CD4-positive, alpha-beta memory T cell (primary cell): ENCODE results near the gene MAP3K20. TPM values are rescaled to one million over a fixed set of nuclear protein-coding genes. Genes with fewer than 3 reads are reported as not detected.
"Not testable (repeated sequence)": the region's sequence is repeated elsewhere in the genome, so short reads cannot be mapped to it uniquely, and the experiment has no call there.

ENCODE experiments used
- CTCF ChIA-PET: fragments of 350-600 bp; sonication (Branson Sonifier 250); formaldehyde crosslinking; loops from one replicate; lab custom pipeline; 2021; ENCODE audit warnings: inconsistent platforms; ENCODE audit not compliant: partially characterized antibody; lab: Charles Lee
- POLR2A ChIA-PET: fragments of 350-600 bp; sonication (Branson Sonifier 250); formaldehyde crosslinking; loops from one replicate; lab custom pipeline; 2021; ENCODE audit not compliant: partially characterized antibody; lab: Charles Lee
- DNase-seq, 5 donors: peaks; one replicate each; pipeline versions ENCODE4 v3.0.0 to v3.0.0-alpha.2; 2020 to 2022; ENCODE audit warnings: mixed read lengths in 1 of 5
- H3K27ac ChIP-seq: one replicate; pipeline ENCODE4 v1.7.0; 2013; ENCODE audit warnings: low read depth, low read length
- H3K27me3 ChIP-seq: 2 replicates; pipeline ENCODE4 v1.7.0; 2013; ENCODE audit warnings: mild to moderate bottlenecking, low read length, moderate library complexity; ENCODE audit not compliant: insufficient read depth
- H3K36me3 ChIP-seq: 2 replicates; pipeline ENCODE4 v1.7.0; 2013; ENCODE audit warnings: mild to moderate bottlenecking, low read length, moderate library complexity; ENCODE audit not compliant: insufficient read depth
- H3K4me1 ChIP-seq: 2 replicates; pipeline ENCODE4 v1.7.0; 2013; ENCODE audit warnings: mild to moderate bottlenecking, low read length, moderate library complexity; ENCODE audit not compliant: insufficient read depth
- H3K4me3 ChIP-seq, 2 donors: one replicate each; pipeline ENCODE4 v1.7.0; 2013; ENCODE audit warnings: low read length in 2 of 2, mild to moderate bottlenecking in 1 of 2
- H3K9me3 ChIP-seq, 2 donors: one replicate each; pipeline ENCODE4 v1.7.0; 2013; ENCODE audit warnings: low read length in 2 of 2, control low read depth in 1 of 2; ENCODE audit not compliant: control insufficient read depth in 1 of 2
- H3K27ac Mint-ChIP-seq, 7 donors: one replicate each; pipeline ENCODE4 v1.8.0; 2020 to 2021; ENCODE audit warnings: mixed read lengths in 7 of 7, mild to moderate bottlenecking in 6 of 7, inconsistent platforms in 3 of 7, moderate library complexity in 3 of 7
- H3K27me3 Mint-ChIP-seq, 2 donors: one replicate each; pipeline ENCODE4 v1.8.0; 2020 to 2021; ENCODE audit warnings: mixed read lengths in 2 of 2
- H3K36me3 Mint-ChIP-seq, 2 donors: one replicate each; pipeline ENCODE4 v1.8.0; 2020 to 2021; ENCODE audit warnings: mixed read lengths in 2 of 2, inconsistent platforms in 1 of 2, mild to moderate bottlenecking in 1 of 2
- H3K4me1 Mint-ChIP-seq, 4 donors: one replicate each; pipeline ENCODE4 v1.8.0; 2020 to 2021; ENCODE audit warnings: mixed read lengths in 4 of 4, mild to moderate bottlenecking in 1 of 4
- H3K4me3 Mint-ChIP-seq, 8 donors: one replicate each; pipeline ENCODE4 v1.8.0; 2020 to 2021; ENCODE audit warnings: mixed read lengths in 8 of 8, mild to moderate bottlenecking in 7 of 8, moderate library complexity in 6 of 8, inconsistent platforms in 3 of 8
- H3K9me3 Mint-ChIP-seq, 8 donors: one replicate each; pipeline ENCODE4 v1.8.0; 2020 to 2021; ENCODE audit warnings: mixed read lengths in 8 of 8, mild to moderate bottlenecking in 5 of 8, inconsistent platforms in 3 of 8, moderate library complexity in 1 of 8
- intact Hi-C: fragments of 100-400 bp; cut with micrococcal nuclease; formaldehyde crosslinking; loops from one replicate; pipeline ENCODE4 v1.15.1; 2023
- polyA plus RNA-seq, 2 donors: library from polyadenylated mRNA; unstranded; fragments of 300-500 nt; fragmentation: Illumina TruSeq; gene quantifications; one replicate each; pipeline ENCODE4 v1.2.3, GENCODE V29; 2021
- total RNA-seq, 2 experiments: library from RNA; stranded (reverse); gene quantifications; one replicate each; pipeline ENCODE4 v1.2.3, GENCODE V29; 2021

Gene MAP3K20
- total and polyA plus RNA-seq, 4 experiments from 2014 or later = 0.67 to 2.5 (median 0.82) TPM

DNA sequence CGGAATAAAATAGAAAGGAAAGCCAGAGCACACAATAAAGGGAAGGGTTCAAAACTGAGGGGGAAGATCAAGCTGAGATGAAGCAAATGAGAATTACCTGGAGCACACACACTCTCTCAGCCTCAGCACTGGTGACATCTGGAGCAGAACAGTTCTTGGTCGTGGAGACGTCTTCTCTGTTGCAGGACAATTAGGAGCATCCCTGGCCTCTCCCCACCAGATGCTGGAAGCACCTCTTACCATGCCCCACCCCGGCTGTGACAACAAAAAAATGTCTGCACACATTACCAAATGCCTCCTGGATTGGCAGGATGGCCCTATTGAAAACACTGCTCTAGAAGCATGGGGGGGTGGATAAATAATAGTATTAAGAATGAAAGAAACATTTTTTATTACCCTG is 43.6 kb upstream of the MAP3K20 start:
- peaks cover 0 to 3% (median 1%) of the 10 kb centered on the region in 4 donors for H3K4me1 Mint-ChIP-seq
- Histone ChIP-seq H3K27ac (no peak overlapping the region), H3K4me1 (no peaks in the 10 kb centered on the region), H3K9me3 (no peaks in the 10 kb centered on the region), H3K36me3 (no peaks in the 10 kb centered on the region), H3K4me3 (no peak overlapping the region), H3K27me3 (no peaks in the 10 kb centered on the region)
- DNase-seq = no peak
- peaks cover 5 to 8% of the 10 kb centered on the region in 2 donors for H3K27me3 Mint-ChIP-seq
- H3K27ac Mint-ChIP-seq = no peak overlapping the region
- ChIA-PET CTCF (interaction anchor here (0.9 to 2.7 kb wide), 2 partner anchors 176 to 178 kb away, joined by 3 to 11 read pairs; no protein-coding TSS in a partner anchor), POLR2A (no interaction called here)
- intact Hi-C loops = no loop called here
- no peak overlapping the region for H3K4me3 Mint-ChIP-seq
- H3K9me3 Mint-ChIP-seq = no peaks in the 10 kb centered on the region
- no peaks in the 10 kb centered on the region for H3K36me3 Mint-ChIP-seq

DNA sequence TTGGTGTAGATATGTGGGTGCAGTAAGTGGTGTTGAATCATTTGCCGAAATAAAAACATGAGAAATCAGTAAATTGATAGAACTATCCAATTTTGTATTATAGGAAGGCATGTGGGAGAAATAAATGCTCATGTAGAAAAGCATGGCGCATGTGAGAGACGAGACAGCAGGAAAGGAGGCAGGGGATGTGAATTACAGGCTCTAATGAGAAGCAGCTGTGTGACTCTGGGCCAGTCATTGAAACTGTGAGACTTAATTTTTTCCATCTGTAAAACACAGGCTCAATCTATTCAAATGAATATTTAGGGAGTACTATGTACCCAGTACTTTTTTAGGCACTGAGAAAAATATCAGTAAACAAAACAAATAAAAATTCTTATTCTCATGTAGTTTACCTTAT is 42.6 kb upstream of the MAP3K20 start:
- no peak overlapping the region for H3K27ac Mint-ChIP-seq
- no peak for DNase-seq

DNA sequence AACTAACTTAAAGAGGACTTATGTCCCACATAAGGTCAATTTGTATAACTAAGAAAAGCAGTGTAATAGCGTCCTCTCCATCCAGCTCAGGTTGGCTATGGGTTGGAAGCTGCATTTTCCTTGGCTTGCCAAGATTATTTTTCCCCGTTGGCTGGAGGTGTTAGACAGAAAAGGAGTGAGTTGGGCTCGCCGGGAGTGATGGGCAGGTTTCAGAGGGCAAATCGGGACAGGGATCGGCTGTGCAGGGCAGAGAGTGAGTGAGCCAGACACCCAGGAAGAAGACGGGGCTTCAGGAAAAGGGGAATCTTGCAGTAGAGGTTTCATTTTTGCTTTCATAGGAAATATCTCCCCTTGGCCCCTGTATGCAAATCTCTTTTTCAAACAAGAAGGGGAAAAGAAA is 41.5 kb upstream of the MAP3K20 start:
- Histone ChIP-seq H3K4me3 (no peak overlapping the region), H3K36me3 (no peaks in the 10 kb centered on the region), H3K27me3 (no peaks in the 10 kb centered on the region), H3K9me3 (no peaks in the 10 kb centered on the region), H3K27ac (no peak overlapping the region), H3K4me1 (no peaks in the 10 kb centered on the region)
- no peak for DNase-seq
- Mint-ChIP-seq H3K4me1 (no peaks in the 10 kb centered on the region), H3K27ac (no peak overlapping the region), H3K4me3 (no peak overlapping the region), H3K27me3 (peaks cover 2 to 4% of the 10 kb centered on the region in 2 donors), H3K9me3 (no peaks in the 10 kb centered on the region), H3K36me3 (no peaks in the 10 kb centered on the region)
- POLR2A ChIA-PET = no interaction called here
- intact Hi-C loops = no loop called here
- CTCF ChIA-PET = interaction anchor here (1.2 to 1.9 kb wide), 2 partner anchors 10 to 176 kb away, joined by 3 to 4 read pairs; no protein-coding TSS in a partner anchor

More for the DNA sequence above, 42.6 kb upstream of the MAP3K20 start:
- Histone ChIP-seq H3K9me3 (no peaks in the 10 kb centered on the region), H3K4me1 (no peaks in the 10 kb centered on the region), H3K36me3 (no peaks in the 10 kb centered on the region), H3K27me3 (no peaks in the 10 kb centered on the region), H3K27ac (no peak overlapping the region), H3K4me3 (no peak overlapping the region)
- Mint-ChIP-seq H3K27me3 (peaks cover 2 to 4% of the 10 kb centered on the region in 2 donors), H3K4me1 (no peaks in the 10 kb centered on the region), H3K4me3 (no peak overlapping the region), H3K36me3 (no peaks in the 10 kb centered on the region), H3K9me3 (no peaks in the 10 kb centered on the region)
- intact Hi-C loops = no loop called here
- ChIA-PET CTCF (interaction anchor here (2.7 kb wide), 1 partner anchor 177 kb away, joined by 11 read pairs; no protein-coding TSS in a partner anchor), POLR2A (no interaction called here)

DNA sequence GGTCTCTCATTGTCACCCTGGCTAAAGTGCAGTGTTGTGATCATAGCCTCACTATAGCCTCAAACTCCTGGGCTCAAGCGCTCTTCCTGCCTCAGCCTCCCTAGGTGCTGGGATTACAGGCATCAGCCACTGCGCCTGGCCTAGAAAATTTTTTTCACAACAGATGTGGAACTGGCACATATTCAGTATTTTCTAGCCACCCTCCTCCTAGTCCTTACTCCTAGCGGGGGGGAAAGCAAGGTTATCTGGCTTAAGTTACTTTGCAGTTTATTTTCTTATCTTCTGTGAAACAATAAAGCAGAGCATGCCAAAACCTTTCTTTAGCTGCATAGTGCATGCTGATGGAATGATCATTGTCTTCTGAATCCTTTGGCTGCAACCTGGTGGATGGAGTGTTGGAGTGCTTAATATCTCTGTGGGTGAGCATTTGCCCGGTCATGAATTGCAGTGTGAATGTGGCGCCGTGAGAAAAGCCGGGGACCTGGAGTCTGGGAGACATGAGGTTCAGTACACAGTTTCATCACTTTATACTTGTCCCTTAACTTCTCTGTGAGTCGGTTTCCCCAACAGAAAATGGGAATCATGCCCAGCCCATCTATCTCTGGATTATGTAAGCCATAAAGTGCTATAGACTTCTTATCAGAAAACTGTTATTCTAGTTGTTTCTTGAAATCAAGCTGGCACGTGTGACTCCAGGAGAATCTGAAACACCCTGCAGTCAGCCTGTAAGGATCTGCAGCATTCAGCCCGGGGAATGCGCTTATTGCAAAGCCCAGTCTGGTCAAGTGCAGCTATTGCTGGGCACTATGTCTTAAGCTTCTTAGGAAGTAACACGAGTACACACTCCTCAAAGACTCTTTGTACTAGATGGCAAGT is 38.2 kb upstream of the MAP3K20 start:
- ChIA-PET CTCF (interaction anchor here (1.2 to 3.7 kb wide), 2 partner anchors 10 to 173 kb away, joined by 5 to 12 read pairs; no protein-coding TSS in a partner anchor), POLR2A (no interaction called here)
- Histone ChIP-seq H3K9me3 (no peaks in the 10 kb centered on the region), H3K27me3 (no peaks in the 10 kb centered on the region), H3K4me1 (no peaks in the 10 kb centered on the region), H3K36me3 (no peaks in the 10 kb centered on the region), H3K4me3 (no peak overlapping the region), H3K27ac (no peak overlapping the region)
- Mint-ChIP-seq H3K4me1 (no peaks in the 10 kb centered on the region), H3K9me3 (no peaks in the 10 kb centered on the region), H3K27me3 (peaks cover 2 to 3% of the 10 kb centered on the region in 2 donors), H3K36me3 (no peaks in the 10 kb centered on the region), H3K4me3 (no peak overlapping the region), H3K27ac (no peak overlapping the region)
- intact Hi-C loops = no loop called here
- no peak for DNase-seq

DNA sequence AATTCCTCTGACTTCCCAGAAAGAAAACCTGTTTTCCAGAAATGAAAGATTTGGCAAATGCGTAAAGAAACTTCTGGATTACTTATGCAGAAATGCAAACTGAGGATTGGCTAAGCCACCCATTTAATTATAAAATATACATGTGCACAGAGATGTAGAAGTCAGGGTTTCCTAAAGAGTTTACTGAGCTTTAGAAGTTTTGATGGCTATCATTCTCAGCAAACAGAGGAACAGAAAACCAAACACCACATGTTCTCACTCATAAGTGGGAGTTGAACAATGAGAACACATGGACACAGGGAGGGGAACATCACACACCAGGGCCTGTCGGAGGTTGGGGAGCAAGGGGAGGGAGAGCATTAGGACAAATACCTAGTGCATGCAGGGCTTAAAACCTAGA is 37.4 kb upstream of the MAP3K20 start:
- H3K4me1 ChIP-seq, DNase-seq, H3K9me3 Mint-ChIP-seq, H3K4me3 ChIP-seq, H3K27me3 ChIP-seq, H3K27me3 Mint-ChIP-seq, H3K36me3 ChIP-seq, H3K36me3 Mint-ChIP-seq, POLR2A ChIA-PET, H3K4me1 Mint-ChIP-seq, H3K27ac ChIP-seq, H3K9me3 ChIP-seq, H3K27ac Mint-ChIP-seq, H3K4me3 Mint-ChIP-seq, intact Hi-C loops: not testable (repeated sequence)
- CTCF ChIA-PET = interaction anchor here (1.2 to 3.7 kb wide), 2 partner anchors 11 to 173 kb away, joined by 5 to 12 read pairs; no protein-coding TSS in a partner anchor

DNA sequence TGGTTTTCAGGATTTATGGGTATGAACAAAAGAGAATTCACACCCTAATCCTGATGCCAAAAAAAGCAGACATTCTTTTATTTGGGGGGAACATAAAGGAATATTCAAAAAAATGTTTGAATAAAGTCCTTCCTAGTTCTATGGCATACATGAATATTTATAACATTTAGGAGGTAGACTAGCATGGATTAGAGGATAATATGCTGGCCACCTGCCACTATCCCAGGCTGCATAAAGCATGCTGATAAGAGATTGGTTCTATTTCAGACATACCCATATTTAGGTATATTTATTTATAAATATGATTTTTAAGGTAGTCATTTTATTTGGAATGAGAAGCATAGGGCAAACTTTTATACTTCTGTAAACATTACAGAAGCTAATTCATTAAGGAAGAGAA is 34.9 kb upstream of the MAP3K20 start:
- CTCF ChIA-PET = interaction anchor here (0.8 to 3.7 kb wide), 2 partner anchors 11 to 13 kb away, joined by 3 to 12 read pairs; no protein-coding TSS in a partner anchor
- POLR2A ChIA-PET = no interaction called here

DNA sequence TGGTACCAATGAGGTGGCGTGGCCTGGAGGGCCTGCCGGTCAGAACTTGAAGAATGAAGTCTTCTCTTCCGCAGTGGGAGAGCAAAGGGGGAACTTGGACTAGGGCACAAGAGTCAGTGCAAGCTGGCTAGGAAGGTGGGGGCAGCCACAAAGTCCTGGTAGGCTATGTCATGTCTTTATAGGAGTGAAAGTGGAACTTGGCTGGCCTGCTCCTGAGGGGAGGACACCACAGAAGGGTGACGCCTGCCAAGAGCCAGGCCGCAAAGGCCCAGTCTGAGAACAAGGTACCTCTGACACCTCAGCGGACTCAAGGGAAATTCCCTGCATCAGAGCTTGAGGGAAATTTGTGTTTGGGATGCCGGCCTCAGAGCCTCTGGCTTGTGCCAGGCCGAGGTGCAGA is 32.2 kb upstream of the MAP3K20 start:
- Histone ChIP-seq H3K27ac (no peak overlapping the region), H3K4me3 (no peak overlapping the region), H3K27me3 (no peaks in the 10 kb centered on the region), H3K9me3 (no peaks in the 10 kb centered on the region), H3K4me1 (no peaks in the 10 kb centered on the region), H3K36me3 (no peaks in the 10 kb centered on the region)
- DNase-seq = no peak
- Mint-ChIP-seq H3K27me3 (peaks cover 0 to 1% of the 10 kb centered on the region in 2 donors), H3K4me1 (no peaks in the 10 kb centered on the region), H3K27ac (no peak overlapping the region), H3K4me3 (no peak overlapping the region), H3K9me3 (no peaks in the 10 kb centered on the region), H3K36me3 (no peaks in the 10 kb centered on the region)
- intact Hi-C loops = no loop called here
- ChIA-PET POLR2A (no interaction called here), CTCF (no interaction called here)

More for the DNA sequence above, 34.9 kb upstream of the MAP3K20 start:
- no peak overlapping the region for H3K4me3 ChIP-seq
- H3K9me3 Mint-ChIP-seq = no peaks in the 10 kb centered on the region
- H3K36me3 Mint-ChIP-seq = no peaks in the 10 kb centered on the region
- H3K4me3 Mint-ChIP-seq = no peak overlapping the region
- H3K4me1 Mint-ChIP-seq = no peaks in the 10 kb centered on the region
- peaks cover 0 to 1% of the 10 kb centered on the region in 2 donors for H3K27me3 Mint-ChIP-seq
- H3K27ac Mint-ChIP-seq = no peak overlapping the region
- no peak overlapping the region for H3K27ac ChIP-seq
- intact Hi-C loops = no loop called here
- no peaks in the 10 kb centered on the region for H3K27me3 ChIP-seq
- no peaks in the 10 kb centered on the region for H3K9me3 ChIP-seq
- H3K36me3 ChIP-seq = no peaks in the 10 kb centered on the region
- no peak for DNase-seq
- H3K4me1 ChIP-seq = no peaks in the 10 kb centered on the region
